Measurements from ENCODE around the gene WDR76. TPM values are rescaled to one million over a fixed set of nuclear protein-coding genes. Genes with fewer than 3 reads are reported as not detected.

The WDR76 gene
- total and polyA plus RNA-seq, 2 experiments from 2014 or later: 1.8 to 7.6 TPM

- no peak for DNase-seq (ENCODE audit: low spot score)
- Histone ChIP-seq H3K4me3 (no peak overlapping the region), H3K27ac (no peak overlapping the region), H3K9me3 (ENCODE audit: low read depth) (no peaks in the 10 kb centered on the region), H3K4me2 (no peak overlapping the region), H3K79me2 (no peaks in the 10 kb centered on the region), H3K4me1 (ENCODE audit: insufficient read depth) (peaks cover 10% of the 10 kb centered on the region), H2AFZ (no peak overlapping the region), H3K9me2 (replicated peaks; ENCODE audit: insufficient read depth) (no peaks in the 10 kb centered on the region), H3K27me3 (no peaks in the 10 kb centered on the region), H4K20me1 (ENCODE audit: insufficient read depth, poor library complexity, severe bottlenecking) (no peaks in the 10 kb centered on the region), H3K36me3 (replicated peaks; ENCODE audit: insufficient read depth, low read depth) (no peaks in the 10 kb centered on the region)
- no peak for TF ChIP-seq EZH2phosphoT487 (IDR thresholded peaks at IDR 0.05; ENCODE audit: low read depth, severe bottlenecking, unreplicated experiment)
- no peak for TF ChIP-seq CTCF (IDR thresholded peaks at IDR 0.05; ENCODE audit: poor library complexity)
- TF ChIP-seq EZH2 (IDR thresholded peaks at IDR 0.05; ENCODE audit: borderline replicate concordance): no peak
- 88% methylated on average over 5 of the region's 5 CpGs for WGBS (ENCODE audit: low lambda C conversion rate, missing lambda C conversion rate)
Measured at GRCh38 chr15:43880406-43881194, 53.8 kb downstream of the WDR76 start.

GRCh38 chr15:43881245-43881644 lies 54.4 kb downstream of the WDR76 start:
- H4K20me1 ChIP-seq (ENCODE audit: insufficient read depth, poor library complexity, severe bottlenecking): no peaks in the 10 kb centered on the region
- H3K27ac ChIP-seq: no peak overlapping the region
- H2AFZ ChIP-seq: no peak overlapping the region
- H3K79me2 ChIP-seq: no peaks in the 10 kb centered on the region
- no peak overlapping the region for H3K4me2 ChIP-seq
- 100% methylated on average over 4 of the region's 4 CpGs for WGBS (ENCODE audit: low lambda C conversion rate, missing lambda C conversion rate)
- H3K36me3 ChIP-seq (replicated peaks; ENCODE audit: insufficient read depth, low read depth): no peaks in the 10 kb centered on the region
- no peaks in the 10 kb centered on the region for H3K27me3 ChIP-seq
- no peaks in the 10 kb centered on the region for H3K9me3 ChIP-seq (ENCODE audit: low read depth)
- no peaks in the 10 kb centered on the region for H3K9me2 ChIP-seq (replicated peaks; ENCODE audit: insufficient read depth)
- DNase-seq (ENCODE audit: low spot score): no peak
- H3K4me3 ChIP-seq: no peak overlapping the region
- peaks cover 10% of the 10 kb centered on the region for H3K4me1 ChIP-seq (ENCODE audit: insufficient read depth)
- TF ChIP-seq CTCF (IDR thresholded peaks at IDR 0.05; ENCODE audit: poor library complexity): no peak

- TF ChIP-seq EZH2 (IDR thresholded peaks at IDR 0.05; ENCODE audit: borderline replicate concordance) (no peak), CTCF (IDR thresholded peaks at IDR 0.05; ENCODE audit: poor library complexity) (peak; percentile 40)
- H3K27me3 ChIP-seq: no peaks in the 10 kb centered on the region
- H3K4me1 ChIP-seq (ENCODE audit: insufficient read depth): peaks cover 10% of the 10 kb centered on the region
- 87% methylated on average over 7 of the region's 7 CpGs for WGBS (ENCODE audit: low lambda C conversion rate, missing lambda C conversion rate)
- no peaks in the 10 kb centered on the region for H3K36me3 ChIP-seq (replicated peaks; ENCODE audit: insufficient read depth, low read depth)
- H3K4me2 ChIP-seq: no peak overlapping the region
- H3K9me2 ChIP-seq (replicated peaks; ENCODE audit: insufficient read depth): no peaks in the 10 kb centered on the region
- no peak overlapping the region for H3K27ac ChIP-seq
- H3K79me2 ChIP-seq: no peaks in the 10 kb centered on the region
- DNase-seq (ENCODE audit: low spot score): no peak
- H3K4me3 ChIP-seq: no peak overlapping the region
- H4K20me1 ChIP-seq (ENCODE audit: insufficient read depth, poor library complexity, severe bottlenecking): no peaks in the 10 kb centered on the region
- no peak overlapping the region for H2AFZ ChIP-seq
- H3K9me3 ChIP-seq (ENCODE audit: low read depth): no peaks in the 10 kb centered on the region
Measured at GRCh38 chr15:43881944-43882343, 55.1 kb downstream of the WDR76 start.

All from hepatocyte (in vitro differentiated cells).